ENCODE data around the gene CSRNP3. TPM values are rescaled to one million over a fixed set of nuclear protein-coding genes. Genes with fewer than 3 reads are reported as not detected.

CSRNP3 gene
- total and polyA plus RNA-seq, 2 donors (not counting 3 experiments of a cell fraction or from before 2014, with no cell fraction given), result not detected

DNA sequence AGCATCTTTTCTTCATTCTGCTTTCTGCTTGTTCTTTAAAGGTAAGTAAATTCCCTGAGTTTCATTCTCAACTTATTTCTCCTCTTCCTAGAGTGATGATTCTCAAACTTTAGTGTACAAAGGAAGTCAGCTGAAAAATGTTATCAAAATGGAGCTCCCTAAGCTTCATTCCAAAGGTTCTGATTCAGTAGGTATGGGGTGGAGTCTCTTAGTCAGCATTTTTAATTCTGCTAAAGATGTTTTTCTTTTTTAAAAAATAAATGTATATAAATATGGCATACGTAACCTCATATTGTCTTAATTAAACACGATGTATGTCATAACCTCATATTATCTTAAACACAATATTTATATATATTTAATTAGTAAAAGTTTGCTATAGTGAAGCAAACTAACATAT is 3.1 kb upstream of the CSRNP3 start:
- Histone ChIP-seq H4K20me1 (replicated peaks; ENCODE audit: control insufficient read depth, extremely low read depth, insufficient read depth, low read length) (no peaks in the 10 kb centered on the region), H3K9ac (replicated peaks; ENCODE audit: extremely low read depth, insufficient read depth, low read length) (no peak overlapping the region), H3K4me1 (ENCODE audit: control insufficient read depth, extremely low read depth, insufficient read depth, low read length) (no peaks in the 10 kb centered on the region), H2AFZ (ENCODE audit: low read depth, low read length) (no peak overlapping the region), H3K9me1 (replicated peaks; ENCODE audit: control insufficient read depth, extremely low read depth, insufficient read depth, low read length) (no peaks in the 10 kb centered on the region), H3K36me3 (ENCODE audit: control insufficient read depth in 2 of 2, extremely low read depth in 1 of 2, insufficient read depth in 2 of 2, low read length in 2 of 2) (no peaks in the 10 kb centered on the region), H3K27ac (ENCODE audit: insufficient read depth, low read depth, low read length) (no peak overlapping the region), H3K4me3 (replicated peaks in 1 of 3; ENCODE audit: insufficient read depth in 1 of 3, low read depth in 1 of 3, low read length in 3 of 3) (no peak overlapping the region), H3K79me2 (ENCODE audit: control insufficient read depth, insufficient read depth, low read length) (no peaks in the 10 kb centered on the region), H3K9me3 (replicated peaks; ENCODE audit: control insufficient read depth, insufficient read depth, low read length) (no peaks in the 10 kb centered on the region), H3K4me2 (ENCODE audit: insufficient read depth, low read length) (no peak overlapping the region), H3K27me3 (ENCODE audit: control insufficient read depth in 2 of 2, insufficient read depth in 2 of 2, low read length in 2 of 2) (peaks cover 0 to 2% of the 10 kb centered on the region in 2 experiments)
- TF ChIP-seq JUN (IDR thresholded peaks at IDR 0.05; ENCODE audit: borderline replicate concordance, insufficient read depth, insufficient read length, low read depth) (no peak), MYC (IDR thresholded peaks at IDR 0.05; ENCODE audit: low read depth, low read length) (no peak), EZH2 (IDR thresholded peaks at IDR 0.05; ENCODE audit: borderline replicate concordance, low read depth, low read length, severe bottlenecking) (no peak)
- DNase-seq (ENCODE audit: low read depth, low spot score), result no peak
- no peak for FAIRE-seq
- ChIA-PET CTCF (no interaction called here), POLR2A (no interaction called here)
- intact Hi-C loops (cut with micrococcal nuclease) (no loop called here), dilution Hi-C loops (cut with MboI; ENCODE audit: extremely low pct_ligation_motif_present, low sequenced_read_pairs) (no loop called here)
- BruUV-seq (replicated peaks), result no TSS peak

DNA sequence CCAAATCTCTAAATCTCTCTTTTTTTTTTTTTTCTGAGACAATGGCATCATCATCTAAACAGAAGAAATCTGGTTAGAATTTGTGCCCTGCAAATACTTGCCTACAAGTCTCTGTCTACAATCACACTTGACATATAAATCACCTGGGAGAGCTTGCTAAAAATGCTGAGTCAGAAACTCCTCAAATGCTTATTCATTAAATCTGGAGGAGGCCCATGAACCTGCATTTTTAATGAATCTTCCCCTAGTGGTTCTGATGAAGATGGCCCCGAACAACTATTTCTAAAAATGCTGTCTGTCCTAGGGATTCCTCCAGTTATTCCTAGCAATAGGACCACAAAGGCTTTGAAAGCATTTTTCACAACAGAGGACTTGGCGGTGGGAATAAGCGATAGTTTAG is 1.6 kb upstream of the CSRNP3 start:
- H3K9ac ChIP-seq (replicated peaks; ENCODE audit: extremely low read depth, insufficient read depth, low read length), result no peak overlapping the region
- intact Hi-C loops (cut with micrococcal nuclease) (no loop called here), dilution Hi-C loops (cut with MboI; ENCODE audit: extremely low pct_ligation_motif_present, low sequenced_read_pairs) (no loop called here)
- CTCF ChIA-PET, result no interaction called here
- H3K9me3 ChIP-seq (replicated peaks; ENCODE audit: control insufficient read depth, insufficient read depth, low read length), result no peaks in the 10 kb centered on the region
- BruUV-seq (replicated peaks), result no TSS peak
- POLR2A ChIA-PET, result no interaction called here
- no peak overlapping the region for H2AFZ ChIP-seq (ENCODE audit: low read depth, low read length)
- H3K4me2 ChIP-seq (ENCODE audit: insufficient read depth, low read length), result no peak overlapping the region
- peaks cover 0 to 2% of the 10 kb centered on the region in 2 experiments for H3K27me3 ChIP-seq (ENCODE audit: control insufficient read depth in 2 of 2, insufficient read depth in 2 of 2, low read length in 2 of 2)
- H3K4me1 ChIP-seq (ENCODE audit: control insufficient read depth, extremely low read depth, insufficient read depth, low read length), result no peaks in the 10 kb centered on the region
- H3K79me2 ChIP-seq (ENCODE audit: control insufficient read depth, insufficient read depth, low read length), result no peaks in the 10 kb centered on the region
- no peak for DNase-seq (ENCODE audit: low read depth, low spot score)
- no peaks in the 10 kb centered on the region for H3K36me3 ChIP-seq (ENCODE audit: control insufficient read depth in 2 of 2, extremely low read depth in 1 of 2, insufficient read depth in 2 of 2, low read length in 2 of 2)
- TF ChIP-seq POLR2AphosphoS5 (IDR thresholded peaks at IDR 0.05; ENCODE audit: insufficient read depth, low read depth, low read length) (no peak), POLR2A (IDR thresholded peaks at IDR 0.05; ENCODE audit: low read depth, low read length) (no peak), JUN (IDR thresholded peaks at IDR 0.05; ENCODE audit: borderline replicate concordance, insufficient read depth, insufficient read length, low read depth) (no peak), GATA2 (IDR thresholded peaks at IDR 0.05; ENCODE audit: insufficient read depth, insufficient read length, low read depth, low read length) (no peak), FOS (IDR thresholded peaks at IDR 0.05; ENCODE audit: borderline replicate concordance, insufficient read depth, low read length) (no peak), EZH2 (IDR thresholded peaks at IDR 0.05; ENCODE audit: borderline replicate concordance, low read depth, low read length, severe bottlenecking) (no peak), MYC (IDR thresholded peaks at IDR 0.05; ENCODE audit: low read depth, low read length) (no peak)
- TF ChIP-seq, protein P1, sequence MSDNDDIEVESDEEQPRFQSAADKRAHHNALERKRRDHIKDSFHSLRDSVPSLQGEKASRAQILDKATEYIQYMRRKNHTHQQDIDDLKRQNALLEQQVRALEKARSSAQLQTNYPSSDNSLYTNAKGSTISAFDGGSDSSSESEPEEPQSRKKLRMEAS (IDR thresholded peaks at IDR 0.05; ENCODE audit: insufficient read depth, insufficient read length), result no peak
- TF ChIP-seq, protein P2, sequence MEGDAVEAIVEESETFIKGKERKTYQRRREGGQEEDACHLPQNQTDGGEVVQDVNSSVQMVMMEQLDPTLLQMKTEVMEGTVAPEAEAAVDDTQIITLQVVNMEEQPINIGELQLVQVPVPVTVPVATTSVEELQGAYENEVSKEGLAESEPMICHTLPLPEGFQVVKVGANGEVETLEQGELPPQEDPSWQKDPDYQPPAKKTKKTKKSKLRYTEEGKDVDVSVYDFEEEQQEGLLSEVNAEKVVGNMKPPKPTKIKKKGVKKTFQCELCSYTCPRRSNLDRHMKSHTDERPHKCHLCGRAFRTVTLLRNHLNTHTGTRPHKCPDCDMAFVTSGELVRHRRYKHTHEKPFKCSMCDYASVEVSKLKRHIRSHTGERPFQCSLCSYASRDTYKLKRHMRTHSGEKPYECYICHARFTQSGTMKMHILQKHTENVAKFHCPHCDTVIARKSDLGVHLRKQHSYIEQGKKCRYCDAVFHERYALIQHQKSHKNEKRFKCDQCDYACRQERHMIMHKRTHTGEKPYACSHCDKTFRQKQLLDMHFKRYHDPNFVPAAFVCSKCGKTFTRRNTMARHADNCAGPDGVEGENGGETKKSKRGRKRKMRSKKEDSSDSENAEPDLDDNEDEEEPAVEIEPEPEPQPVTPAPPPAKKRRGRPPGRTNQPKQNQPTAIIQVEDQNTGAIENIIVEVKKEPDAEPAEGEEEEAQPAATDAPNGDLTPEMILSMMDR (IDR thresholded peaks at IDR 0.05; ENCODE audit: extremely low read depth in 1 of 2, insufficient read depth in 1 of 2, low read depth in 1 of 2, low read length in 2 of 2), result no peak
- H3K9me1 ChIP-seq (replicated peaks; ENCODE audit: control insufficient read depth, extremely low read depth, insufficient read depth, low read length), result no peaks in the 10 kb centered on the region
- no peak for FAIRE-seq
- no peak overlapping the region for H3K27ac ChIP-seq (ENCODE audit: insufficient read depth, low read depth, low read length)
- no peak overlapping the region for H3K4me3 ChIP-seq (replicated peaks in 1 of 3; ENCODE audit: insufficient read depth in 1 of 3, low read depth in 1 of 3, low read length in 3 of 3)
- no peaks in the 10 kb centered on the region for H4K20me1 ChIP-seq (replicated peaks; ENCODE audit: control insufficient read depth, extremely low read depth, insufficient read depth, low read length)
